HG03280 (cell line): Measurements from ENCODE around the gene DPEP1.
"Not testable (repeated sequence)": the region's sequence is repeated elsewhere in the genome, so short reads cannot be mapped to it uniquely, and the experiment has no call there.

Source experiments
- ATAC-seq: cut with Tn5 transposase; IDR thresholded peaks from one replicate; pipeline ENCODE4 v1.9.1; 2021; ENCODE audit warnings: mild to moderate bottlenecking, moderate library complexity; ENCODE audit not compliant: unreplicated experiment

Gene DPEP1

DNA sequence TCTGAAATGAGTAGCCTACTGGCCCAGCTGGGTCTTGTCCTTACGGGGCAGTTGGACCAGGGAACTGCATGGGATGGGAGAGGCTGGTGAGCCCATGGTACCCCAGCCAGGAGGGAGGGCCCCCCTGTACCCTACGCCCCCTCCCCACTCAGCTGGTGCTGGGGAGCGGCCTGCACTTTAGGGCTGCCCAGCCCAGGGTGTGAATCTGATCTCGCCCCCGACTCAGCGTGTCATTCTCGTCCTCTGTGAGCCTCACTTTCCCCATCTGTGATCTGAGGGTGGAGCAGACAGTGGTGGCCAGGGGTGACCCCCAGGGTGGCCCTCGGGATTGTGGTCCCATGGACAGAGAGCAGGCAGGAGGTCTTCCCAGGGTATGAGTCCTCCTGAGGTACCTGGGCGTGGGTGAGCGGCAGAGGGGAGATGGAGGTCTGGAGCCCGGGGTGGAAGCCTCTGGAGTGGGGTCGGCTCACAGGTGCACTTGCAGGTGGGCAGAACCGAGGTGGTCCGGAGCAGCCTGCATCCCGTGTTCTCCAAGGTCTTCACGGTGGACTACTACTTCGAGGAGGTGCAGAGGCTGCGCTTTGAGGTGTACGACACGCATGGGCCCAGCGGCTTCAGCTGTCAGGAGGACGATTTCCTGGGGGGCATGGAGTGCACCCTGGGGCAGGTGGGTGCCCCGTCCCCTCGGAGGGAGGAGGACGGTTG, 36.2 kb upstream of the DPEP1 start:
- ATAC-seq, result no peak

DNA sequence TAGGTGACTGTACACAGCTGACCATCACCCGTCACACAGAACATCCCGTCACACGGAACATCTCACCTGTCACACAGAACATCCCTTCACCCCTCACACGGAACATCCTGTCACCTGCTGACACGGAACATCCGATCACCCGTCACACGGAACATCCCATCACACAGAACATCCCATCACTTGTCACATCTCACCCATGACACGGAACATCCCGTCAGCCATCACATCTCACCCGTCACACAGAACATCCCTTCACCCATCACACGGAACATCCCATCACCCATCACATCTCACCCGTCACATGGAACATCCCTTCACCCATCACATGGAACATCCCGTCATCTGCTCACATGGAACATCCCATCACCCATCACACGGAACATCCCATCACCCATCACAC, 34.1 kb upstream of the DPEP1 start:
- no peak for ATAC-seq

DNA sequence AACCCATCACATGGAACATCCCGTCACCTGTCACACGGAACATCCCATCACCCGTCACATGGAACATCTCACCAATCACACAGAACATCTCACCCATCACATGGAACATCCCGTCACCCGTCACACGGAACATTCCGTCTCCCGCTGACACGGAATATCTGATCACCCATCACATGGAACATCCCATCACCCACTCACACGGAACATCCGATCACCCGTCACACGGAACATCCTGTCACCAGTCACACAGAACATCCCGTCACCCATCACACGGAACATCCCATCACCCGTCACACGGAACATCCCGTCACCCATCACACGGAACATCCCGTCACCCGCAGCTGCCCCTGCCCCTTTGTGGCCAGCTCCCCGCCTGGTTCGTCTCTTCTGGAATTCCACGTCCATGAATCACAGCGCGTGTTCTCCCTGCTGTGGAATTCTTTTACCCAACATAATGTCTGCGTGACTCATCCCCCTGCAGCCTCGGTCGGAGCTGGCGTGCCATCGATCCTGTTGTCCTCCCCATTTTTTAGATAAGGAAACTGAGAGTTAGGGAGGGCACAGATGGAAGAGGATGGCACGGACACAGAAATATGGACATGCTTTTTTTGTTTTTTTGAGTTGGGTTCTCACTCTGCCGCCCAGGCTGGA, 32.3 kb upstream of the DPEP1 start:
- ATAC-seq, result no peak

DNA sequence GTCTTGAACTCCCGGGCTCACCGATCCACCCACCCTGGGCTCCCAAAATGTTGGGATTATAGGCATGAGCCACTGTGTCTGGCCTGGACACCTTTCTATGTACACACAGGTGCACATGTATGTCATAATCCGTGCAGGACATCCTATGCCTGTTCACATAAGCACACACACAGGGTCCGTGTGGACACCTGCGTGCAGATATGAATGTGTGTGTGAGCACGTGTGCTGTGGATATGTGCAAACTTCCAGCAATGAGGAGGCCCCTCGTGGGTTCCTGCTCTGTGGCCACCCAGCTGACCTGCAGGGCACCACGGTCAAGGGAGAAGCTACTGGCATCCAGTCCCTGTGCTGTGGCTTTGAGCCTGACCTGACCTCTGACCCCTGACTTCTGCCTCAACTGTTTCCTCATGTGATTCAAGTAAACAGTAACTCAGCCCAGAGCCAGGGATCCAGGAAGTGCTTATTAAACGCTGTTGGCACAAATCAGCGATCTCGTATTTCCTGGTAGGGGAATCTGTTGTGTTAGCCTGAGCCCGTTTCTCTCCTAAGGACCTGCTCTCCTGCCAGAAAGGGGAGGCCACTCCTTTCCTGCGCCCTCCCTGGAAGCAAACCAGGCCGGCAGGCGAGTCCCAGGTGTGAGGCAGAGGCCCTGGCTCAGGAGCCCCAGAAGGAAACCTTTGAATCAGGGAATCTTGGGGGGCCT, 31.4 kb upstream of the DPEP1 start:
- no peak for ATAC-seq

DNA sequence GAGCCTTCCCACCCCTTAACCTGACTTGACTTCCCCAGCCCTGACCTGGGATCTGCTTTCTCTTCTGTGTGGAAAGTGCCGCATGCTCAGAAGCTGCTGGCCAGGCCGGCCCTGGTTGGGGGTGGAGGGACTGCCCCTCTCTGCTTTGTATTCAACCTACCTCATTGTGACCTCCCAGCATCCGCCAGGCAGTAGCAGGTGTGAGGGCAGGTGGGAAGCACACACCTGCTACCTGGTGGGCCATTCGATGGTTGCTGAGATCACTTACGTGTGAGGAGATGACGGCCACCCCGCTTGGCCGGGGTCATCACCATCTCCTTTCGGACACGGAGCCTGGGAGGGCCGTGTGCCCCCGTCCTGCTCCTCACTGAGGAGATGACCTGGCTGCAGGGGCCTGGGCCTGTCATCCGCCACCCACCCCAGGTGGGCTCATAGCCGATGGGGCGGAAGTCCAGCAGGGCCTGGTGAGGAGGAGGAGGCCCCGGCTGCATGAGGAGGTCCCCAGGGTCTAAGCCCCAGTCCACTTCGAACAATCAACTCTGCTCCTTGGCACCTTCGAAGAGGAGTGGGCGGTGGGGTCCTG, 30.7 kb upstream of the DPEP1 start:
- ATAC-seq, result no peak

DNA sequence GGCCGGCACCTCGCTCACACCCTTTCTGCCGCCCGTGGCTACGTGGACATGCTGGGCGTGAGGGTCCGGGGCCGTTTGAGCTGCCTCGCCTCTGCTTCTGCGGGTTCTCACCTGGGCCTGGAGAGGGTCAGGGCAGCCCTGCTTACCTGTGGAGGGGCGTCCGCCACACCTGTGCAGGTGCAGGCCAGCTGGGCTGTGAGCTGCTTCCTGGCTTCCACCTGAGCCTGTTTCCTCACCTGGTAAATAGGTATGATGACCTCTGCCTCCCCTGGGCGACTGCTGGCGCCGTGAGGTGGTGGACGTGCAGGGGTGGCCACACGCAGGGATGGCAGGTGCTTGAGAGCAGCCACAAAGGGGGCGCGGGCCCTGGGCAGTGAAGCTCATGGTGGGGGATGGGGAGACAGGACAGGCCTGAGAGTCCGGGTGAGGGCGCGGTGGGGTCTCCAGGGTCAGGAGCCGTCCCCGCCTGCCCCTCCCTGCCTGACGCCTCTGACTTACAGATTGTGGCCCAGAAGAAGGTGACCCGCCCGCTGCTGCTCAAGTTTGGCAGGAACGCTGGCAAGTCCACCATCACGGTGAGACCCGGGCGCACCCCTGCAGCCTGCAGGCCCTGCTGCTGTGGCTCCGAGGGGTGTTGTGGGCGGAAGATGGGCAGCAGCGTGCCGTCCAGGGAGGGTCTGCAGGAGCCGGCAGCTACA, 30.1 kb upstream of the DPEP1 start:
- no peak for ATAC-seq

DNA sequence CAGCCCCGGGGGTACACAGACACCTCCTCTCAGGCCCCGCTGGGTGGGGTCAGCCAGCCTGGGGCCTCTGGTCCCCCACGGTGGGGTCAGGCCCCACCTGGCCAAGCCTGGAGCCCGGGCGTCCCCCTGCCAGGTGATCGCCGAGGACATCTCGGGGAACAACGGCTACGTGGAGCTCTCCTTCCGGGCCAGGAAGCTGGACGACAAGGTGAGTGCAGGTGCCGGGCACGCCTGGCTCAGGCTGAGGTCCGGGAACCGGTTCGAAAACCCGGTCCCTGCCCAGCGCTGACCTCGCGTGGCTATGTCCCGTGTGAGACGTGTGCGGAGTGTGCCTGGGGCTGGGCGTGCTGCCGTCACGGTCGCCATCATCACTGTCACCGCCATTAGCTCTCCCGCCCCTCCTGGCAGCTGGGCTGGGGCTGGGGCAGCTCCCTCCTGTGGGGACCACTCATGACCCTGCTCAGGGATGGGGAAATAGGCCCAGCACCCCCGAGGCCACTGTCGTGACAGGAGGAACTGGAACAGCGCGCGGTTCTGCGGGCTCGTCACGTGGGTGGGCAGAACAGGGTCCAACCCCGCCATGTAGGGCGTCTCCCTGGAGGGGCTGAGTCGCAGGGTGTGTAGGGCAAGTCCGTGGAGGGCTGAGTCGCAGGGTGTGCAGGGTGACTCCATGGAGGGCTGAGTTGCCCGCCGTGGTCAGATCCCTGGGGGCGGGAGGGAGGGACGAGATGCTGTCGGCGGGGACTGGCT, 29.4 kb upstream of the DPEP1 start:
- no peak for ATAC-seq

DNA sequence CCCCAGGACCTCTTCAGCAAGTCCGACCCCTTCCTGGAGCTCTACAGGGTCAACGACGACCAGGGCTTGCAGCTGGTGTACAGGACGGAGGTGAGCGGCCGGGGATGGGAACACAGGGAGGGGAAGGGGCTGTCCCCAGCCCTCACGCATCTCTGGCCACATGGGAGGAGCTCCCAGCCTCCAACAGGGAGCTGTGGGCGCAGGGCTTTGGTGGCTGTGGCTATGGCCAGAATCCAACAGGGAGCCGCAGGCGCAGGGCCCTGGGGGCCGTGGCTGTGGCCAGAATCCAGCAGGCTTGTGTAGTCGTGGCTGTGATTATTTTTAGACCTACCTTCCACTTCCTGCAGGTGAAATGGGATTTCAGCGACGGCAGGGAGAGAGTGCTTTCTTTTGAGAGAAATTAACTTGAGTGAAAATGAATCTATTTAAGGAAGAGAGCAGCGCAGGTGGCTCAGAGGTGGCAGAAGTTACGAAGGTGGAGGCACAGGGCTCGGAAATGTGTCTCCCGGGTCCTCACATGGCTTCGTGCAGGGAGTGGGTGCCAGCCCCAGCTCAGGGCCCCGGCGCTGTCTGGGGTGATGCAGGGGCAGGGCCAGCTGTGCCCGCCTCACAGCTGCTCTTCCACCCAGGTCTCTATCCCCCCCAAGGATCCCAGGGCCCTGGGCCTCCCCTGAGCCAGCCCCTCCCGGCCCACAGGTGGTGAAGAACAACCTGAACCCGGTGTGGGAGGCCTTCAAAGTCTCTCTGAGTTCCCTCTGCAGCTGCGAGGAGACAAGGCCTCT, 28.5 kb upstream of the DPEP1 start:
- ATAC-seq, result no peak

DNA sequence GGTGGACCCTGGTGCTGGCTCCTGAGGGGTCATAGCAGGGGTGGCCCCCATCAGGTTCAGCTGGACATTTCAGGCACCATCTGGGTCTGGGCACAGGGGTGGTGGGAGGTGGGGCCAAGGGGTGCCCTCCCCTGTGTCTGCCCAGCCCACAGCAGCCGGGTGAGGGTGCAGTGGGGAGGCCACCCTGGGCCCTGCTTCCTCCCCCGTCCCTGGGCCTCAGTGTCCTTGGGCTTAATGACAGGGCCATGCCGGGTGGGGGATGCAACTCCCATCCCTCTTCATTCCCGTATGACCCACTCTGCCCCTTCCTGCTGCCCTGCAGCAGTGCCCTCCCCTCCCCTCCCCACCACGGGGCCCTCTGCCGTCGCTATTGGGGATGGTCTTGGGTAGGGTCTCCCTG, 27.2 kb upstream of the DPEP1 start:
- ATAC-seq, result no peak

DNA sequence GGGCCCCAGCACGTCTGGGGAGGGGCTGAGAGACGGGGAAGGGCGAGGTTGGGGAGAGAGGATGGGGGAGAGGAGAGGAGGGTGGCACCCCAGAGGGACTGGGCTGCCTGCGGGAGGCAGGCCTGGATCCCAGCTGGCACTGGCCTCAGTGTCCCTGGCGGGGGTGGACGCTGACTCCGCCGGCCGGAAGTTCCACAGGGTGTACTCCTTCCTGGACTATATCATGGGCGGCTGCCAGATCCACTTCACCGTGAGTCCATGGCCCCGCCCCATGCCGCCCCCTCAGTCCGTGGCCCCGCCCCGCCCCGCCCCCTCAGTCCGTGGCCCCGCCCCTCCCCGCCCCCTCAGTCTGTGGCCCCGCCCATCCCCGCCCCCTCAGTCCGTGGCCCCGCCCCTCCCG, 26.6 kb upstream of the DPEP1 start:
- no peak for ATAC-seq

DNA sequence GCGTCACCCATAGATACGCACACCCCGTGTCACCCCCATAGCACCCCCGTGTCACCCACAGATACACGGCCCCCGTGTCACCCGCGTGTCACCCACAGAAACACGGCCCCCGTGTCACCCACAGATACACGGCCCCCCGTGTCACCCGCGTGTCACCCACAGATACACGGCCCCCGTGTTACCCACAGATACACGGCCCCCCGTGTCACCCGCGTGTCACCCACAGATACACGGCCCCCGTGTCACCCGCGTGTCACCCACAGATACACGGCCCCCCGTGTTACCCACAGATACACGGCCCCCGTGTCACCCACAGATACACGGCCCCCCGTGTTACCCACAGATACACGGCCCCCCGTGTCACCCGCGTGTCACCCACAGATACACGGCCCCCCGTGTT, 25.8 kb upstream of the DPEP1 start:
- ATAC-seq, result not testable (repeated sequence)

DNA sequence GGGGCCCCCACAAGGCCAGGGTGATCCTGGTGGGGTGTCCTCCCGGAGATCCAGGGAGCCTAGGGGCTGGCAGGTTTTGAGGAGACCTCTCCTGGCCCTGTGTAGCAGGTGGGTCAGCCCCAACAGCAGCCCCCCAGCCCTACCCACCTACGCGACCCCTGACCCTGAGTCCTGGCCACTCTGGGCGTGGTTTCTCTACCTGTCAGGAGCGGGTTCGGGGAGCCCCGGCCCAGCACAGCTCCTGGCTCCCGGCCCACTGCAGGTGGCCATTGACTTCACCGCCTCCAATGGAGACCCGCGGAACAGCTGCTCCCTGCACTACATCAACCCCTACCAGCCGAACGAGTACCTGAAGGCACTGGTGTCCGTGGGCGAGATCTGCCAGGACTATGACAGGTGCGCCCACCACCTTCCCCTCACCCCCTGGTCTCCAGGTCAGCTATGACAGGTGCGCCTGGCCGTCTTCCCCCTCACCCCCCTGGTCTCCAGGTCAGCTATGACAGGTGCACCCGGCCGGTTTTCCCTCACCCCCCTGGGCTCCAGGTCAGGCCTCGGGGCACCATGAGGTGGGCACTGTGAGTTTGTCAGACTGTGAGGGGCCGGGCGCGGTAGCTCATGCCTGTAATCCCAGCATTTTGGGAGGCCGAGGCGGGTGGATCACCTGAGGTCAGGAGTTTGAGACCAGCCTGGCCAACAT, 24.9 kb upstream of the DPEP1 start:
- ATAC-seq, result no peak

DNA sequence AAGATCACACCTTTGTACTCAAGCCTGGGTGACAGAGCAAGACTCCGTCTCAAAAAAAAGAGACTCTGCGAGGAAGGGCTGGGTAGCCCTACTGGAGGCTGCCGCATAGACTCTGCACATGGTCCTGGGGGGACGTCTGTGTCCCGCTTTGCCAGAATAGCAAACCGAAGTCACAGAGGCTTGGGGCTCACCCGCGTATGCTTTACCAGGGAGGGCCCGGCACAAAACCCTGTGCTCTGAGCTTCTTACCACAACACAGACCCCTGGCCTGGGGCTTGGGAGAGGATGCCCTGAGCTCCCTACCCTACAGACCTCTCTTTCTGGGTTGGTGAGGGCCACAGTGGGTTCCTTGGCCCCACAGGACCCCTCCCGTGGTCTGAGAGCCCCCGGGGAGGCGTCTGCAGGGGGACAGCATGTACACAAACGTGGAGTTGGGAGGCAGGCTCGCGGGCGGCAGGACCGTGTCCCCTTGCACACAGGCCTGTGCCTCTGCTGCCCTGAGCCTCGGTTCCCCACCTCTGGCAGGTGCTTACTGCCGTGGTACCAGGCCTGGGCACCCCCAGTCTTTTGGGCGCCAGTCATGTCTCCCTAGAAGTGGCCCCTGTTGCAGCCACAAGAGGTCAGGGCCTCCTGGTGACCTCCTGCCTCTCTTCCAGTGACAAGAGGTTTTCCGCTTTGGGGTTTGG, 24.1 kb upstream of the DPEP1 start:
- ATAC-seq, result no peak

DNA sequence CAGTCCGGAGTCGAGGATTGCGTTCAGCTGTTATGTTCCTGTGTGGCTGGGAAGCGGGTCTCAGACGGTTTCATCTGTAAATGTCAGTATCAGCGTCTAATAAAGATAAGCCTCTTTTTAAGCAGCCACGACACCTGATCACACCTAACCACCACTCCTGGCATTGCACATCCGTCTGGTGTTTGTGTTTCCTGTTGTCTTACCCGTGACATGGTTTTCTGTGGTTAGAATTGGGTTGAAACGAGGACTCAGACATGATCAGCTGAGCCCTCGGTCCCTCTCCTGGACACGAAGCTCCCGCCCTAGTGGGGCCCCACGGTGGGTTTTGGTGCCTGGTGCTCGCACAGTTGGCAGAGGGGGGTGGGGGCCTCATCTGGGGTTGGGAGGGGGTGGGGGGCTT, 19.6 kb upstream of the DPEP1 start:
- no peak for ATAC-seq

DNA sequence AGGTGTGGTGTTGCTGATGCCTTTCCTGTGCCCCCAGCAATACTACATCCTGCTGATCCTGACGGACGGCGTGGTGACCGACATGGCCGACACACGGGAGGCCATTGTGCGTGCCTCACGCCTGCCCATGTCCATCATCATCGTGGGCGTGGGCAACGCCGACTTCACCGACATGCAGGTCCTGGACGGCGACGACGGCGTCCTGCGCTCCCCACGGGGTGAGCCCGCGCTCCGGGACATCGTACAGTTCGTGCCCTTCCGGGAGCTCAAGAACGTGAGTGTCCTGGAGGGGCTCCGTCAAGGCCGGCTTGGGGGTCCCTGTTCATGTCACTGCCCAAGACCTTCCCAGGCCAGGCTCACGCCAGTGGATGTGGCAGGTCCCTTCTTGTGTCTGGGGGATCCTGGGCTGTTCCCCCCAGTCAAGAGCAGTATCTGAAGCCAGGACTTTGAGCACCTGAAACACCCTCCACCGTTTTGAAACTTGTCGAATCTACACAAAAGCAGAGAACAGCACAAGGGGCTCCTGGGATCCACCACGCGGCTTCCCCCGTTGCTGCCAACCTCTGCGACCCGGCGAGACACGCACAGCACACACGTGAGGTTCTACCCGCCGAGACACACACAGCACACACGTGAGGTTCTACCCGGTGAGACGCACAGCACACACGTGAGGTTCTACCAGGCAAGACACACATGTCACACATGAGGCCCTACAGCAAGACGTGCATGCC, 17.9 kb upstream of the DPEP1 start:
- ATAC-seq, result no peak

DNA sequence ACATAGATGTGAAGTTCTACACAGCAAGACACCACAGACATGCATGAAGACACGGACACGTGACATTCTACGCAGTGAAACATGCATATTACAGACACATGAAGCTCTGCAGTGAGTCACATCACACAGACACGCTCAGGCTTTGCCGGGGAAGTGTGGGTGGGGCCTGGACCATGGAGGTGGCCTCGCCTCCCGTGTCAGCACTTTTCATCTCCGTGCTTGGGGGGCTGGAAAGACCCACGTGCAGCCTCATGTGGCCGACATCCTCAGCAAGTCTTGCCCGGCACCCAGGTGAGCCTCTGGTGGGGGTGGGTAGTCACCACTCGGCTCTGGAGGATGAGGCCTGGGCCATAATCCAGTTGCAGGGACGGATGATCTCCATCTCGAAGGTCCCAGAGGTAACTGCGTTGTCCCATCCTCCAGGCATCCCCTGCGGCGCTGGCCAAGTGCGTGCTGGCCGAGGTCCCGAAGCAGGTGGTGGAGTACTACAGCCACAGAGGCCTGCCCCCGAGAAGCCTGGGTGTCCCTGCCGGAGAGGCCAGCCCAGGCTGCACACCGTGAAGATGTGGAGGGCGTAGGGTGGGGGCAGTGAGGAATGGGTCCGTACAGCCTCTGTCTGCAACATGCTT, 17.3 kb upstream of the DPEP1 start:
- ATAC-seq, result no peak

DNA sequence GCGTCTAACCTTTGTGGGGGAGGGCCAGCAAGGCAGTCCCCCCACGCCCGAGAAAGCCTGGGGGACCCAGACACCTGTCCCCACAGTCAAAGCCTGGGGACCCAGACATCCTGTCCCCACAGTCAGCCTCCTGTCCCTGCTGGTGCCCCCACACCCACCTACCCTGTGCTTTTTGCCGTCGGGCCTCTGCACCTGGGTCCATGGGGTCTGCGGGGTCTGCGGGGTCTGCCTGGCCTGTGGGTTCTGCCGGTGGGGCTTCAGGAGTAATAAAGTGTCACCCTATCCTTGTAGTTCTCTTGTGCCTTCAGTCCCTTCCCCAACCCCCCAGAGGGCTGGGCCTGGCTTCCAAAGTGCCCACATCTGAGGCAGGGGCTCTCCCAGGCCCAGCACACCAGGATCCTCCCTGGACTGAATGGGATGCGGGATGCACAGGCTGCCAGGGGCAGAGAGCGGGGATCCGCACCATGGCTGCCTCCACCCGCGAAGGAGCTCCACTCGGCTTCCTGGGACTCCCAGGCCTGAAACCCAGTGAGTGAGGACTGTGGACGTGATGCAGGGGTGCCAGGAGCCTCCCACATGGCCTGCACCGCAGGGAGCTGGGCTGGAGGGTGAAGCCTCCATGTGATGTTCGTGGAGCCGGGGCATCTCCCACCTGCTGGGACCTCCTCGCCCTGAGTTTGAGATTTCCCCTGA, 16.3 kb upstream of the DPEP1 start:
- no peak for ATAC-seq
